Measurements from ENCODE around the gene LFNG.

- TF ChIP-seq CTCF (IDR thresholded peaks at IDR 0.05; ENCODE audit: low read length) (no peak), EZH2 (IDR thresholded peaks at IDR 0.05; ENCODE audit: borderline replicate concordance, low read length) (no peak)
Measured at GRCh38 chr7:2570021-2570420, 50.4 kb downstream of the LFNG start.
